Measurements from ENCODE around the gene POLA1.

- TF ChIP-seq CTCF (IDR thresholded peaks at IDR 0.05; ENCODE audit: low read length) (no peak), EZH2 (optimal IDR thresholded peaks at IDR 0.05; ENCODE audit: low read depth, low read length) (no peak)
Observed at GRCh38 chrX:25039036-25039435, 345.3 kb downstream of the POLA1 start.

Data from MM.1S (cell line).